A673 (cell line): ENCODE results near the gene GXYLT1.

Source experiments
- CTCF ChIP-seq: fragments of 300-800, 200-600 bp; sonication (generic); conservative IDR thresholded peaks from 2 replicates; pipeline ENCODE4 v1.5.1; 2017; ENCODE audit warnings: low read depth, mild to moderate bottlenecking, antibody characterized with exemption, low read length, moderate library complexity, mixed read lengths
- EZH2 ChIP-seq: fragments of 200-600 bp; sonication (generic); IDR thresholded peaks from 2 replicates; pipeline ENCODE4 v1.6.1; 2017; ENCODE audit warnings: borderline replicate concordance, low read depth, mild to moderate bottlenecking, mixed read lengths, antibody characterized with exemption, low read length; ENCODE audit not compliant: poor library complexity, severe bottlenecking

GRCh38 chr12:42094277-42094676 is 50.4 kb downstream of the GXYLT1 start:
- no peak for TF ChIP-seq CTCF
- TF ChIP-seq EZH2, result no peak
